ENCODE data around the gene KCNAB1. TPM values are rescaled to one million over a fixed set of nuclear protein-coding genes. Genes with fewer than 3 reads are reported as not detected.
A peak's percentile ranks its signal among the peaks of the same experiment; 100 is the strongest.

The KCNAB1 gene
- total RNA-seq, 1 experiment from 2014 or later = not detected

DNA sequence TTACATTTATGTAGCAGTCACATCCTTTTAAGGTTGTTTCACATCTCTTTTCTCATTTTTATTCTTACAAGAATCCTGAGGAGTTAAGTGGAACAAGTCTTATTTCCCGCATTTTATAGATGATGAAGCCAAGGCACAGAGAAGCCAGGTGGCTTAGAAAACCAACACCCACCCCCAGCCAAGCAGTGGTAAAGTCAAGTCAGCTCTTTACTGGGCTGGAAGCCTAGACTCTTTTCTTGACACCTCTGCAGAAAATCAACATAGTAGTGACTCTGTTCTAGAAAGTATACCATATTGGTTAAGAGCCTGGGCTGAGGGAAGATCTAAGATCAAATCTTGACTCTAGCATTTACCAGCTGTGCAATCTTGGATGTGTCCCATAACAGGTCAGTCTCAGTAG lies 195.7 kb downstream of the KCNAB1 start:
- DNase-seq (ENCODE audit: low read depth) = no peak

GRCh38 chr3:156317462-156318074 lies 197.2 kb downstream of the KCNAB1 start:
- peak; percentile 68 for DNase-seq (ENCODE audit: low read depth)

GRCh38 chr3:156321945-156322344 lies 201.6 kb downstream of the KCNAB1 start:
- DNase-seq (ENCODE audit: low read depth) = no peak

DNA sequence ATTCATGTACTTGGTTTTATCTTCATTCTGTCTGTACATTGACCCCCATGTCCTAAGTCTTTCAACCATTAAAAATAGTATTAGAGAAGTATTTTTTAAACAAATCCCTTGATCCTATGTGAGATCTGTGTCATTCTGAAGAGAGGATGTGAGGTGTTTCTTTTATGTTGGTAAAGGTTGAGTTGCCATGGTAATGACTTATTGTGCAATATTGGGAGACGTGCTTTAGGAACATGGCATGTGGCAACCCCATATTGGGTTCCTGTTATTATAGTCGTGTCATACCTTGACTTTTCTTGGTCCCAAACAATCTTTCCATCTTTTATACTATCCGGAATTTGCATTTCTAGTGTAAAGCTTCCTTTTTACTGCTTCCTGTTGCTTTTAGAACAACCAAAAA lies 203.1 kb downstream of the KCNAB1 start:
- DNase-seq (ENCODE audit: low read depth) = no peak

DNA sequence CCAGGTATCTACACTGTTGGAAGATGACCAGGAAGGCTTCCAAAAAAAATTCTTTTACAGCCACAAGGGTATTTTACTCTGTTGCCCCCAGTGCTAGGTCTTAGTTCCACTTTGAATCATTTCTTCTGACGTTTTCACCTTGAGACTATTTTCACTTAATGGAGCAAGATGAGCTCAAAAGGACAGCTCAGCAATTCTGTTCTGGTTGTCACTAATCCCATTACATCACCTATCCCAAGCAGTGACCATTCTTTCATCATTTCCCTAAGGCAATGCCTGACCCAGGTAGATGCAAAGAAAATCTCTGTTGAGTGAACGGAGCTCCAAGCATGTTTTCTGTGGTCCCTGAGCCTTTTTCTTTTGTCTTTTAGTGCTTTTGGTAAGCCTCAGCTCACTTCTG lies 210.0 kb downstream of the KCNAB1 start:
- DNase-seq (ENCODE audit: low read depth) = no peak

DNA sequence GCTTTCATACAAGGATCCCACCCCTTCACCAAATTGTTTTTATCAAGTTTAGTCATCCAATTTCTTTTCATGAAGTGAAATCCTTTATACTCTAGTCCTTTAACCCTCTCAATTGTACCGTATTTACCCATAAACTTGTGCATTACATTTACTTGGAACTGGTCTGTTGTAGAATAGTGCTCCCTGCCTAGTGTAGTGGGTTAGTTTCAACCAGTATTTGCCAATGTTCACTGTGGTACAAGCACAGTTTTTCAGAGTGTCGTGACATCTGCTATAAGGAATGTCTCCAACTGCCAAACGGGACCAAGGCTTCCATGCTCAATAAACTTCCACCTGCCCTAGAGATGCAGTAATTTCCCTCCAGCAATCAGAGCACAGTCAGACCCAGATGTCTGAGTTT lies 211.9 kb downstream of the KCNAB1 start:
- peak; percentile 8 for DNase-seq (ENCODE audit: low read depth)

DNA sequence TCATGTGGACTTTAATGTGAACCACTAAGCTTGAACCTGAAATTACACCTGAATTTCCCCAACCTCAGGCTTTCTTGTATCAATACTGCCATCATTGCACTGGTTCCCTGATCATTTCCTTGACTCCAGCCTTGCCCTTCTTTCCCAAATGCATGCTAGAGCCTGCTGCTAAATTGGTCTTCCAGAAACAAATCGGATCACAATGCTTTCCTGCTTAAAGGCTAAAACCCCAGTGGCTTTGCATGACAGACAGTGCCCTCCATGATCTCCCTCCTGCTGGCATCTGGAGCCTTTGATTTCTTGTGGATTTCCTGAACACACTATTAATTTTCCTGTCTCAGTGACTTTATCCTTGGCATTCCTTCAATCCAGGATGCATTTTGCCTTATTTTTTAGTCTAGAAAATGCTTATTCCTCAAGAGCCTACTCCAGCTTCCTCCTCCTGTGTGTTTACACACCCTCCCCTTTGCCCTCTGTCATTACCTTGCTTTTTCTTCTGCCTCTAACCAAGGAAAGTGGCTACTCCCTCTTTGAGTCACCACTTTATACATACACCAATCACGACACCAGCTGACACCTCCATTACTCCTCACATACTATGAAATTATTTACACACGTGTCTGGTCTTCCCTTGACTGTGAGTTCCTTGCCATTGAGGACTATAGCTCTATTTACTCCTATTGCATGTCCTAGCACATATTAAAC lies 214.6 kb downstream of the KCNAB1 start:
- DNase-seq (ENCODE audit: low read depth) = peak; percentile 31

DNA sequence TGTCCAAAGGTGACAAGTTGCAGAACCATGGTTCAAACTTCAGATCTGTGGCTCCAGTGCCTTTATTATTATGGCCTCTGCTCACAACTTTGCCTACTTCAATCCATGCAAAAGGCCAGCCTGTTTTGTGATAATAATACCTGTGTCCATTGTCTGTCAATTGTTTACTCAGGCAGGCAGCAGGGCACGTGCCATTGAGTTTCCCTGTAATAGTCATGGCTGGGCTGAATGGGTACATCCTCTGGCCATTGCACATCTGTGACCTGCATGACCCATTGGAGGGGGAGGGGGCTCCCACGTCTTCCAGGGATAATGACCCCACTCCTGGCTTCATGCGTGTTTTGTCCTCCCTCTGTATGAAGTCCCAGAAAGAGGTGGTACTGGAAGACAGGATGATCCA lies 219.1 kb downstream of the KCNAB1 start:
- DNase-seq (ENCODE audit: low read depth) = no peak

DNA sequence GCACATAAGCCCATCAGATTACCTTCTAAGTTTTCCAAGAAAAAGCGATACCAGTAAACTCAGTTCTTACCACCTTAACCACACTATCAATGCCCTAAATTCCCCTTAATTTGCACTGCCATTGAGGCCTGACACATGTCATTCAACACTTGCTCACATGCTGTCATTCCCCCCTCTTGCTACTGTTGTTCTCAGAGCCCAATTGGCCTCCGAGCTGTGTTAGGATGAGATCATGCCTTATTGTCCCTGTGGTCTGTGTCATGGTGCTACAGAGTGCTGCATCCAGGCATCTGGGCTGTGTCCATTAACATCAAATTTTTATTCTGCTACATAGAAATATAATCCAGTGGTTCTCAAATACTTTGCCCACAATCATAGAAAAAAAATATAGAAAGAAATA lies 221.0 kb downstream of the KCNAB1 start:
- no peak for DNase-seq (ENCODE audit: low read depth)

- no peak for DNase-seq (ENCODE audit: low read depth)
These were observed 221.5 kb downstream of the KCNAB1 start for GRCh38 chr3:156341831-156342416.

DNA sequence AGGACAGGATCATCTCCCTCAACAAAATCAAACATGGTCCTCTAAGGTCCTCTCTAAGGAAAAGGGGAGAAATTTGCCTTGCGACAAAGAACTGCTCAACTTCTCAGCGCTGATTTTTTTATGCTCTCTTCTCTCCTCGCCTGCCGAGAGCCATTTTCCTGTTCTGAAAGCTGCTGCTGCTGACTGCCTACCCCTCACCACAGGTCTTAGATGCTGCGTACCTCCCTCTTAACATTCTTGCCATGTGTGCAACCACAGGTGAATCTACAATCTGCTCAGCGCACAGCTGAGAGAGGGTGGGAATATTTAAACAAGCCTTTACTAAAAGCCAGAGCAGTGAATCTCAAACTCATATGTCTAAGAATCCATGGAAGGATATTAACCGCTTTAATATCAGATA lies 223.8 kb downstream of the KCNAB1 start:
- no peak for DNase-seq (ENCODE audit: low read depth)

DNA sequence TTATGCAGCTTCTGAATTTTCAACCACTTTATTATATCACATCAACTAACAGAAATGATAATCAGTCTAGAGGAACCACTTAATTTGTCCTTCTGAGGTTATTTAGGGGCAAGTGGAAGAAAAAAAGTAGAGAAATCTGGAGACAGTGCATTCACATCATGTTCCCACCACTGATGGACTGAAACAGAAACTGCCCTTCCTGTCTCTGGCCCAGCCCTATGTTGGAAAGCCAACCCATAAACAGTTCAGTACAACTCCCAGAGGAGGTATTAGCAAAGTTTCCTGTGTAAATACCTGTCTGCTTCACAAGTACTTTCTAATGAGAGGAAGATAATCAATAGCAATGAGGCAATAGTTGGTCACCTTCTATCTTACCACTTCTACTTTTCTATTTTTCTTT lies 228.7 kb downstream of the KCNAB1 start:
- no peak for DNase-seq (ENCODE audit: low read depth)

DNA sequence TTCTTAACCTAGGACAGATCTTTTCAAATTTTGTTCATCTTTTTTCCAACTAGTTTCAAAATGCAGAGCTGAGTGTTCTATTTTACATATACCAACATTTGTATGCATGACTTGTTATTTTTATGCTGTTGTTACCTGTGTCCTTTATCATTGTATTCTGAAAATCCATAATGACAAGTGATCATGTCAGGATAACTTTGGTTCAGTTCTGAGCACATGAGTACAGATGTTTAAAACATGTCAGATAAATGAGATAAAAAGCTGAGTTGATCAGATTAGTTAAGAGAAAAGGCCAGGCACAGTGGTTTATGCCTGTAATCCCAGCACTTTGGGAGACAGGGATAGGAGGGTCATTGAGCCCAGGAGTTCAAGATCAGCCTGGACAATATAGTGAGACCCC lies 229.6 kb downstream of the KCNAB1 start:
- DNase-seq (ENCODE audit: low read depth) = no peak

DNA sequence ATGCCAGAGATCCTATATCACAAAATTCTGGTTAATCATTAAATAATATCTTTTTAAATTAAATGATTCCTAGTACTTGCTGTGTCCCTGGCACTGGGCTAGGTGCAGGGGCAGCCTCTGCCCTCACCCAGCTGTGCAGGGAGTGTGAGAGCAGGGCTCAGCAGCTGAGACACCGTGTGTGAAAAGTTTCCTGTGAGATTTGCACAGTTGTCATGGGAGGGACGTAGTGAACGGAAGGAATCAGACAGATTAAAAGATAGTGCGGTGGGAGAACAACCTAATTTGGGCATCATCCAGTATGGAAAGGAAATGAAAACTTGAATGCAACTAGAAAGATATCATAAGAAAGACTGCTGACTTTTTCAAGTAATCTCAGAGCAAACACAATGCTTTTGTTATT lies 230.4 kb downstream of the KCNAB1 start:
- DNase-seq (ENCODE audit: low read depth) = no peak

DNA sequence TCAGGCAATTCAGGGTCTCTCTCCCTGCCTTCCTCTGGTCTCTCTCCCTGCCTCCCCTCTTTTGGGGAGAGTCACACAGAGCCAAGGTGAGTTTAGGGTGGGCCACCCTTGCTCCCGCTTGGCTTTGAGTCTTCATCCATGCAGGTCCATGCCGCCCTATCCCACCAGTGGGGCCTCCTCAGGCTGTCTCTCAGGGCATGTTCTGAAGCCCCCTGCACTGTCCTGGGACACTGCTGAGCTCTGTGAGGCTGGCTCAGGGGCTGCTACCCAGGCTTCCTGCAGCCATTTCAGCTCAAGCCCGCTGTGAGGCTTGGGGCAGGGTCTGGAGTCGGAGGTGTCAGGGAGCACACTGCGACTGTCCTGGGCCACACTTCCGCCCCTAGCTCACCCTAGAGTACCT lies 231.4 kb downstream of the KCNAB1 start:
- DNase-seq (ENCODE audit: low read depth) = no peak

GRCh38 chr3:156352728-156353127 lies 232.3 kb downstream of the KCNAB1 start:
- no peak for DNase-seq (ENCODE audit: low read depth)

DNA sequence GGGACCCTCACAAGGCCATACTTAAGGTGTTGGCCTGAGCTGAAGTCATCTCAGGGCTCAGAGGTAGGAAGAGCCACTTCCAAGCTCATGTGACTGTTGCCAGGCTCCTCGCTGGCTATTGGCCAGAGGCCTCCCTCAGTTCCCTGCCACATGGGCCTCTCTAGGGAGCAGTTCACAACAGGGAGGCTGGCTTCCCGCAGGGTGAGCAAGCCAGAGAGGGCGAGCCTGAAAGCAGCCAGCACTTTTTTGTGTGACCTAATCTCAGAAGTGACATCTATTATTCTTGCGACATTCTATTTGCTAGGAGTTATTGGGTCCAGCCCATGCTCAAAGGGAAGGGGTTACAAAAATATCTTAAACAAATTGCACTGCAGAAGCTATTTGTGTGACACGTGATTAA lies 233.2 kb downstream of the KCNAB1 start:
- peak; percentile 18 for DNase-seq (ENCODE audit: low read depth)

- no peak for DNase-seq (ENCODE audit: low read depth)
These were observed 236.4 kb downstream of the KCNAB1 start for GRCh38 chr3:156356537-156357363.

DNA sequence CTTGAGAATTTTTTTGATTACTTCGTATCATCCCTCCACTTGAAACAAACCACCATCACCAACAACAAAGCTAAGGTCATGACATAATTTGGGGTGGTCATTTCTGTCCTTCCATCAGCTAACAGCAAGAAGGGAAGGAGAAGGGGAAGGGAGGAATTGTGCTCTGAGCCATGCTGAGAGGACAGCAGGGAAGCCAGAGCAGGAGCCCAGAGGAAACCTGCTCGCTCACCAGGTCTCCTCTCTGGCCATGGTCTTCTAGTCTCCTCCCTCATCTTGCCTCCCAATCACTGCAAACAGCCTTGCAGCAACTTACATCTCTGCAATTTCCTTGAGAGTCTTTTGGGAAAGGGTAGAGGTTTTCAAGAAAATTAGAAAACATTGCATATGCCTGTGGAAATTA lies 237.9 kb downstream of the KCNAB1 start:
- DNase-seq (ENCODE audit: low read depth) = no peak

- no peak for DNase-seq (ENCODE audit: low read depth)
These were observed 239.0 kb downstream of the KCNAB1 start for GRCh38 chr3:156359368-156359767.

DNA sequence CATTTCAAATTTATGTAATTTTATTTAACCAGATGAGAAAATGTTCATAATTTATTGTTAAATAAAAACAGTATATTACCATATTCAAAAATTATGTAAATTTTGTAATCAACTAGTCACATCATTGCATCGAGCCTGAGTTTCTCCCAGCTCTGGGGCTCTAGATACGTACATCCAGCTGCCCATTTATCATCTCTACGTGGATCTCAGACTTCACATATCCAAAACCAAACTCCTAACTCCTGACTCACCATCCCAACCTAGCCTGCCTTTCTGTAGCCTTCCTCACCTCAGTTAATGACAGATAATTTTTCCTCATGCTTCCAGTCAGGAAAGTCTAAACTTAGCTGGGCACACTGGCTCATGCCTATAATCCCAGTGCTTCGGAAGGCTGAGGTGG lies 239.7 kb downstream of the KCNAB1 start:
- no peak for DNase-seq (ENCODE audit: low read depth)

GRCh38 chr3:156360963-156361362 lies 240.6 kb downstream of the KCNAB1 start:
- DNase-seq (ENCODE audit: low read depth) = no peak

DNA sequence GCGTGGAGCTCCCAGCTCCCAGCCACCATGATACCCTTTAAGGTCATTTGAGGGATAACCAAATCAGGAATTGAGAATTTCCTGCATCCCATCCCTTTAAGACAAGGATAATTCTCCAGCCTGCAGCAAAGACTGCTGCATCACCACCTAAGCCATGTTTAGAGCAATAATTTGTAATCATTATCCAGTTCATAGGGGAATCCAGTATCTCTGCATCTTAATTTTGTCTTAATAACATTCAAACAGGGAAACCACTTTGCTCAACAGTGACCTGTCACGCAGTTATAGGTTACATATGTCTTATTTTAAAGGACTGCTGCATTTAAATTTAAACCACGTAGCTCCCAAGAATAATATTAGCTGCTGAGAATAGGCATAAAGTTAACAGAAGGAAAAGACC lies 246.2 kb downstream of the KCNAB1 start:
- DNase-seq (ENCODE audit: low read depth) = no peak
